AG04450 (cell line): ENCODE results near the gene NFIC. TPM values are rescaled to one million over a fixed set of nuclear protein-coding genes. Genes with fewer than 3 reads are reported as not detected.

Source experiments
- CTCF ChIA-PET: fragments of 300-600, 350-600 bp; formaldehyde crosslinking; extraction: SDS; loops from one replicate; lab custom pipeline; 2022; ENCODE audit warnings: antibody characterized with exemption, inconsistent platforms; lab: Charles Lee
- POLR2A ChIA-PET: fragments of 350-600 bp; formaldehyde crosslinking; extraction: SDS; loops from one replicate; lab custom pipeline; 2021; ENCODE audit warnings: antibody characterized with exemption, inconsistent platforms; lab: Yijun Ruan, JAX
- DNase-seq: peaks from one replicate; pipeline ENCODE4 v3.0.0-alpha.2; 2011; ENCODE audit warnings: low read depth, low spot score
- H3K27ac ChIP-seq: one replicate; pipeline ENCODE4 v1.5.1; 2012; ENCODE audit warnings: low read depth, low read length, control low read depth
- H3K27me3 ChIP-seq: one replicate; pipeline ENCODE4 v1.6.0; 2012; ENCODE audit warnings: low read length; ENCODE audit not compliant: control insufficient read depth, insufficient read depth
- H3K4me3 ChIP-seq: 2 replicates; pipeline ENCODE4 v1.5.1; 2011; ENCODE audit warnings: mild to moderate bottlenecking, low read depth, low read length, control low read depth
- H3K9me3 ChIP-seq: 2 replicates; pipeline ENCODE4 v1.5.1; 2012; ENCODE audit warnings: low read length; ENCODE audit not compliant: control insufficient read depth, insufficient read depth
- polyA plus RNA-seq: library from polyadenylated mRNA; depleted of rRNA; stranded (reverse); fragments of >200 nt; gene quantifications from 2 replicates; pipeline ENCODE4 v1.2.3, GENCODE V29; 2011
- TF ChIP-seq, protein P1 (sequence below): IDR thresholded peaks from 2 replicates; pipeline ENCODE4 v1.5.1; 2011; ENCODE audit warnings: low read depth, low read length, control low read depth, inconsistent platforms

NFIC gene
- polyA plus RNA-seq, 1 experiment, result 3.9 TPM

DNA sequence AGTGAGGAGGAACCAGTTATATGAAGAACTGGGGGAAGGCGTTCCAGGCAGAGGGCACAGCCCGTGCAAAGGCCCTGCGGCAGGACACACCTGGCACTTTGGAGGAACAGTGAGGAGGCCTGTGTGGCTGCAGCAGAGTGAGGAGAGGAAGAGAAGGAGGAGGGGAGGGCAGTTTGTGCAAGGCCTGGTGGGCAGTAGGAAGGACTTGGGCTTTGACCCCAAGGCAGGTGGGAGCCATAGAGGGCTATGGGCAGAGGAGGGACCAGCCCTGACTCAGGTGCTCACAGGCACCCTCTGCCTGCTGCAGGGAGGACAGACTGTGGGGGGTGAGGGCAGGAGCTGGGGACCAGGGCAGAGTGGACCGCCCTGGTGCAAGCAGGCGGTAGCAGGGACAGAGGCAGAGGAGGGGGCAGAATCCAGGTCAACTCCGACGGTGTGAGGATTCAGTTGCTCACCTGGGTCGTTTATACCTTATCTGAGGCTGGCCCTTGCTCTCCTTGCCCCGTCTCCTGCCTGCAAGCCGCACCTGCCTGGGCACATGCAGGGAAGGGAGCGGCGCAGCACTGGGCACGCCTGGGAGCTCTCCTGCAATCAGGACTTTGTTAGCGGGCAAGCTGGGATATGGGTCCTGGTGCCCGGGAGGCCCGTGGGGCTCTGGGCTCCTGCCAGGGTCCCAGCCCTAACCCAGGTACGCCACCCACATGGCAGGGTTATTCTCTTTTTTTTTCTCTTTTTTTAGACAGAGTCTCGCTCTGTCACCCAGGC is 34.8 kb downstream of the NFIC start:
- POLR2A ChIA-PET, result interaction anchor here (0.7 kb wide), 1 partner anchor 98 kb away, joined by 4 read pairs; no protein-coding TSS in a partner anchor
- Histone ChIP-seq H3K4me3 (no peak overlapping the region), H3K9me3 (peaks cover 4% of the 10 kb centered on the region), H3K27ac (no peak overlapping the region), H3K27me3 (no peaks in the 10 kb centered on the region)
- CTCF ChIA-PET, result no interaction called here
- TF ChIP-seq, protein P1, sequence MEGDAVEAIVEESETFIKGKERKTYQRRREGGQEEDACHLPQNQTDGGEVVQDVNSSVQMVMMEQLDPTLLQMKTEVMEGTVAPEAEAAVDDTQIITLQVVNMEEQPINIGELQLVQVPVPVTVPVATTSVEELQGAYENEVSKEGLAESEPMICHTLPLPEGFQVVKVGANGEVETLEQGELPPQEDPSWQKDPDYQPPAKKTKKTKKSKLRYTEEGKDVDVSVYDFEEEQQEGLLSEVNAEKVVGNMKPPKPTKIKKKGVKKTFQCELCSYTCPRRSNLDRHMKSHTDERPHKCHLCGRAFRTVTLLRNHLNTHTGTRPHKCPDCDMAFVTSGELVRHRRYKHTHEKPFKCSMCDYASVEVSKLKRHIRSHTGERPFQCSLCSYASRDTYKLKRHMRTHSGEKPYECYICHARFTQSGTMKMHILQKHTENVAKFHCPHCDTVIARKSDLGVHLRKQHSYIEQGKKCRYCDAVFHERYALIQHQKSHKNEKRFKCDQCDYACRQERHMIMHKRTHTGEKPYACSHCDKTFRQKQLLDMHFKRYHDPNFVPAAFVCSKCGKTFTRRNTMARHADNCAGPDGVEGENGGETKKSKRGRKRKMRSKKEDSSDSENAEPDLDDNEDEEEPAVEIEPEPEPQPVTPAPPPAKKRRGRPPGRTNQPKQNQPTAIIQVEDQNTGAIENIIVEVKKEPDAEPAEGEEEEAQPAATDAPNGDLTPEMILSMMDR, result no peak
- DNase-seq, result no peak

DNA sequence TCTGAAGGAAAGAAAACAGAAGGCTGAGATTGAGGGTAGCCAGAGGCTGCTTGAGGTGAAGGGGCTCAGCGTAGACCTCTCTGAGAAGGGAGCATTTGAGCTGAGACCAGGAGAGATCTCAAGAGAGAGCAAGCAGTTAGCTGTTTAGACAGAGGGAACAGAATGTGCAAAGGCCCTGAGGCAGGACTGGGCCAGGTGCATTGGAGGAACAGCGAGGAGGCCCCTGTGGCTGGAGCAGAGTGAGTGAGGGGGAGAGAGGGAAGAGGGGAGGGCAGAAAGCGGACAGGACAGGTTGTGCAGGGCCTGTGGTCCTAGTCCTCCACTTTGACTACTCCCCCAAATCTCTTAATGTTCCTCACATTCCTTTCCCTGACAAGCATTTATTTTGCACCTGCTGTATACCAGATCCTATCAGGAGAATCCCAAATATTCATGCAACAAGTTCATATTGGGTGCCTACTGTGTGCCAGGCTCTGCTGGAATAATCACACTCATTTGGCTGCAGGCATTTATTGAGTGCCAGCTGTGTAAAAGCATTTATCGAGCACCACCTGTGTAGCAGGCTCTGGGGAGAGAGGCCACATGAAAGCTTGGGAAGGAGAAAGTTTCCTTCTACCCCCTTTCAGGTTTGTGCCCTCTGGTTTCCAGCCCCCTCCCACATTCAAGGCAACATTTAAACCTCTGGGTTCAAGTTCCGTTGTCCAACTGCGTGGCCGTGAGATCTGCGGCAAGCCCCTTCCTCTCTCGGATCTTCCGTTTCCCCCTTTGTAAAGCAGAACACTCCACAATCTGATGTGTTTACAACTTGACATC is 36.5 kb downstream of the NFIC start:
- TF ChIP-seq, protein P1, result no peak
- Histone ChIP-seq H3K27me3 (no peaks in the 10 kb centered on the region), H3K27ac (peak overlapping the region; percentile 91), H3K4me3 (no peak overlapping the region; the same call in 1 of the 2 replicates), H3K9me3 (peaks cover 4% of the 10 kb centered on the region)
- DNase-seq, result no peak
- ChIA-PET POLR2A (no interaction called here), CTCF (interaction anchor here (1.4 kb wide), 1 partner anchor 70 kb away, joined by 3 read pairs; no protein-coding TSS in a partner anchor)

DNA sequence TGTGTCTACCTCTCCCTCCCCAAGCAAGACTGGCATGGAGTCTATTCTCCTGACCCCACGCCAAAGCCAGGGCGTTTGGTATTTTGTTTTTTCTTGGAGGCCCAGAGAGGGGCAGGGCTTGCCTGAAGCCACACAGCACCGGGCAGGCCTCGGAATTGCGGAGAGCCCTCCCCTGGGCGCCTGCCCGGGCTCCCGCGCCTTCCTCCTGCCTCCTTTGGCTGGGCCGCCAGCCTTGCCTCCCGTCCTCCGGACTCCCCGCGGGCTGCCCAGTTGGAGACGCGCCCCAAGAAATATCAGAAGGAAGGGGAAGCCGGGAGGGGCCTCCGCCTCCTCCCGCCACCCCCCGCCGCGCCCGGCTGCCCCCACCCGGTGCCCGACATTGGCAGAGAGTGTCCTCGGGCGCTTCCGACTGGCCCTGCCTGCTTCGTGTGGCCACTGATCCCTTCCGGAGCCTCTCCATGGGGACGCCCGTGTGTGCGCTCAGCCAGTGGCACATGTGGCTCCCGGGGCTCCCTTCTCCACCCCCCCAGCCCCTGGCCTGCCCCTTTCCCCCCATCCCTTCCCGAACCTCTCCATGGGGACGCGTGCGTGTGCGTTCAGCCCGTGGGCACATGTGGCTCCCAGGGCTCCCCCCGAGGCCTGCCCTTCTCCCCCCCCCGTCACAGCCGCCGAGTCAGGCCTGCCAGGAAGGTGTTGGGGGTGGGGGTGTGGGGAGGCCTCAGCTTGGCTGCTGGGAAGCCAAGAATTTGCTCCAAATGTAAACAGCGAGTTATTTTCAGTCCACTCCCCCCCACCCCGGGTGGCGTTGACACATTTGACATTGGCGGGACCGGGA is 37.3 kb downstream of the NFIC start:
- H3K4me3 ChIP-seq, result peak overlapping the region; percentile 31
- TF ChIP-seq, protein P1, result no peak
- no peaks in the 10 kb centered on the region for H3K27me3 ChIP-seq
- CTCF ChIA-PET, result interaction anchor here (1.4 kb wide), 1 partner anchor 69 kb away, joined by 3 read pairs; no protein-coding TSS in a partner anchor
- DNase-seq, result peak; percentile 91
- peaks cover 4% of the 10 kb centered on the region for H3K9me3 ChIP-seq
- H3K27ac ChIP-seq, result peak overlapping the region; percentile 99
- POLR2A ChIA-PET, result interaction anchor here (0.5 to 1.0 kb wide), 2 partner anchors 38 to 90 kb away, joined by 3 read pairs; no protein-coding TSS in a partner anchor

DNA sequence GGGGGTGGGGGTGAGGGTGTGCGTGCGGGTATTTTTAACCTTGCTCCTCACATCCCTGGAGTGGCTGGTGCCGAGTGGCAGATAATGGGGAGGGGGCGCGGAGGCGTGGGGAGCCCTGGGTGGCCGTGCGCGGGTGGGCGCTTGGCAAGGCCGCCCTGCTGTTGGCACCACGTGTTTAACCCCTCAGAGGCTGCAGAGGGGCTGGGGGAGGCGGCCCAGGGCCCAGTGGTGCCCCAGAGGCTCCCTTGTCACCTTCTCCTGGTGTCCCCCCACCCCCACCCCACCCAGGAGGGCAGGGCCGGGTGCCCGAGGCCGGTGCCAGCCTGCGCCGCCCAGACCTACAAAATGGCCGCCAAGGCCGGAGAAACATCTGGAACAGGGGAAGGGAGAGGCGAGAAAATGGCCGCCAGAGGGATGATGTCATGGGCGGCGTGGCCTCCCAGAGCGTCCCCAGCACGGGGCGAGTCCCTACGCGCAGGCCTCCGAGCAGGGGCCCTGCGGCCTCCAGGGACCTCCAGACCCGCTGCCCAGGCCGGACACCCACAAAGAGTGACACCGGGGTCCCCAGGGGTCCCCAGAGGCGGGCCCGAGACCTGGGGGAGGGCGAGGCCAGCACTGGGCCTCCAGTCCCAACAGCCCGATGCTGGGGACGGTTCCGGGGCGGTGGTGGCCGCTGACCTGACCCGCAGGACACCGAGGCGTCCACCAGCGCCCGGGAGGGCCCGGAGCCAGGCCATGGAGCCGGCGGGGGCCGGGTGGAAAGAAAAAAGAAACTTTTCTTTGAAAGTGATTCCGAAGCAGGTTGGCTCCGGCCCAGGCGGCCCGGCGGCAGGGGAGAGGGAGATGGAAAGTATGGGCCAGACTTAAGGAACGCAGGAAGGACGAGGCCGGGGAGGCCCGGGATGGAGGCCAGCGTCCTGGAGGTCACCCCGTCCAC is 38.2 kb downstream of the NFIC start:
- TF ChIP-seq, protein P1, result no peak

More for the DNA sequence above, 38.2 kb downstream of the NFIC start:
- ChIA-PET POLR2A (interaction anchor here (0.5 to 1.0 kb wide), 2 partner anchors 39 to 91 kb away, joined by 3 read pairs; no protein-coding TSS in a partner anchor), CTCF (no interaction called here)
- peak overlapping the region; percentile 99 for H3K27ac ChIP-seq
- H3K27me3 ChIP-seq, result no peaks in the 10 kb centered on the region
- H3K4me3 ChIP-seq, result peak overlapping the region; percentile 48
- DNase-seq, result peak; percentile 81
- peaks cover 4% of the 10 kb centered on the region for H3K9me3 ChIP-seq
